Stimulated activated CD4-positive, alpha-beta T cell treated with anti-CD3 and anti-CD28 coated beads, Interleukin-15, amount 100 ng/mL, for 48 hours (primary cell): ENCODE measurements around the gene CYP1A1.

Experiments
- DNase-seq, 2 donors: peaks; one replicate each; pipeline ENCODE4 v3.0.0-alpha.2; 2020; ENCODE audit warnings: low read depth in 2 of 2

Gene CYP1A1

GRCh38 chr15:74692327-74692726 is 33.0 kb downstream of the CYP1A1 start:
- no peak for DNase-seq

- DNase-seq: no peak
Observed at GRCh38 chr15:74683758-74684157, 41.6 kb downstream of the CYP1A1 start.

GRCh38 chr15:74682954-74683353 is 42.4 kb downstream of the CYP1A1 start:
- DNase-seq: no peak

- no peak for DNase-seq
Observed at GRCh38 chr15:74680456-74680855, 44.9 kb downstream of the CYP1A1 start.

- DNase-seq: no peak
Observed at GRCh38 chr15:74676801-74677200, 48.5 kb downstream of the CYP1A1 start.

- DNase-seq: no peak
Observed at GRCh38 chr15:74674161-74674560, 51.2 kb downstream of the CYP1A1 start.

GRCh38 chr15:74669627-74670026 is 55.7 kb downstream of the CYP1A1 start:
- DNase-seq: no peak
